BJ (cell line): ENCODE data around the gene CXXC1. TPM values are rescaled to one million over a fixed set of nuclear protein-coding genes. Genes with fewer than 3 reads are reported as not detected.
A peak's percentile ranks its signal among the peaks of the same experiment; 100 is the strongest.
"Not testable (repeated sequence)": the region's sequence is repeated elsewhere in the genome, so short reads cannot be mapped to it uniquely, and the experiment has no call there.

Source experiments
- CTCF ChIA-PET: fragments of 350-600 bp; formaldehyde crosslinking; extraction: SDS; loops from one replicate; lab custom pipeline; 2021; ENCODE audit warnings: antibody characterized with exemption, inconsistent platforms; lab: Yijun Ruan, JAX
- POLR2A ChIA-PET: fragments of 300-600 bp; sonication (Branson Sonifier 250); formaldehyde crosslinking; extraction: SDS; loops from one replicate; lab custom pipeline; 2021; ENCODE audit warnings: antibody characterized with exemption; lab: Charles Lee
- DNase-seq: peaks from one replicate; pipeline ENCODE4 v3.0.0-alpha.2; 2011; ENCODE audit warnings: low read depth
- H3K27me3 ChIP-seq: 2 replicates; pipeline ENCODE4 v1.6.0; 2011; ENCODE audit warnings: low read length; ENCODE audit not compliant: control insufficient read depth, insufficient read depth
- H3K36me3 ChIP-seq: 2 replicates; pipeline ENCODE4 v1.5.1; 2011; ENCODE audit warnings: low read length; ENCODE audit not compliant: control insufficient read depth, insufficient read depth
- H3K4me3 ChIP-seq: 2 replicates; pipeline ENCODE4 v1.5.1; 2011; ENCODE audit warnings: low read depth, mild to moderate bottlenecking, control low read depth, low read length
- polyA plus RNA-seq: library from polyadenylated mRNA; depleted of rRNA; stranded (reverse); fragments of >200 nt; gene quantifications from 2 replicates; pipeline ENCODE4 v1.2.3, GENCODE V29; 2011
- TF ChIP-seq, protein P1 (sequence below): IDR thresholded peaks from 2 replicates; pipeline ENCODE4 v1.5.1; 2011; ENCODE audit warnings: low read depth, mild to moderate bottlenecking, control low read depth, inconsistent platforms, low read length, moderate library complexity; ENCODE audit not compliant: insufficient read depth

CXXC1 gene
- polyA plus RNA-seq, 1 experiment, result 51.2 TPM

DNA sequence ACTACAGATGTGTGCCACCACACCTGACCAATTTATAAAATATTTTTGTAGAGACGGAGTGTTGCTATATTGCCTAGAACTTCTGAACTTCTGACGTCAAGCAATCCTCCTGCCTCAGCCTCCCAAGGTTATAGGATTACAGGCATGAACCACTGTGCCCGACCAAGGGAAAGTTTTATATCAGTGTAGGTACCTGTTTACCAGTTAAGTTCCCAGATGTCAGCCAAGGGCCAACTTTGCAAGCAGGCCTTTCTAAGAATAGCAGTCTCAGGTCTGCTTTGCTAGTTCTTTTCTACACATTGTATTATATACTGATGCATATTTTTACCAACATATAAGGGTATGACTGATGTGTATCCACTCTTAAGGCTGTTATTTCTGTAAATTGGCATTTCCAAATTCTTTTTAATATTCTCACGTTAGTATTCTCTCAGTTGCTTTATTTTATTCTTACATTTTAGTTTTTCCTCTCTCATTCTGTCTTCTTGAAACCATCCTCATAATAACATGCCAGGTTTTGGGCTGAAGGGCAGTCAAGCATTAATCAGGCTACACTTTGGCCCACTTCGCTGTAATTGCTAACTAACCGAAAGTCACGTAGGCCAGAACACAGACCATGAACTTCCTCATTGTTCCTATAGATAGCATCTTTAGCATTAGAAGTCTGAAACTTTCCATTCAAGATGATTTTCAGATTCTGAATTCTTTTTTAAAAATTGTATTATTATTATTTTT lies 25.0 kb upstream of the CXXC1 start:
- no peaks in the 10 kb centered on the region; the same call in 1 of the 2 replicates for H3K27me3 ChIP-seq
- ChIA-PET CTCF (no interaction called here), POLR2A (no interaction called here)
- no peak overlapping the region for H3K4me3 ChIP-seq
- no peak for DNase-seq
- H3K36me3 ChIP-seq, result no peaks in the 10 kb centered on the region
- TF ChIP-seq, protein P1, sequence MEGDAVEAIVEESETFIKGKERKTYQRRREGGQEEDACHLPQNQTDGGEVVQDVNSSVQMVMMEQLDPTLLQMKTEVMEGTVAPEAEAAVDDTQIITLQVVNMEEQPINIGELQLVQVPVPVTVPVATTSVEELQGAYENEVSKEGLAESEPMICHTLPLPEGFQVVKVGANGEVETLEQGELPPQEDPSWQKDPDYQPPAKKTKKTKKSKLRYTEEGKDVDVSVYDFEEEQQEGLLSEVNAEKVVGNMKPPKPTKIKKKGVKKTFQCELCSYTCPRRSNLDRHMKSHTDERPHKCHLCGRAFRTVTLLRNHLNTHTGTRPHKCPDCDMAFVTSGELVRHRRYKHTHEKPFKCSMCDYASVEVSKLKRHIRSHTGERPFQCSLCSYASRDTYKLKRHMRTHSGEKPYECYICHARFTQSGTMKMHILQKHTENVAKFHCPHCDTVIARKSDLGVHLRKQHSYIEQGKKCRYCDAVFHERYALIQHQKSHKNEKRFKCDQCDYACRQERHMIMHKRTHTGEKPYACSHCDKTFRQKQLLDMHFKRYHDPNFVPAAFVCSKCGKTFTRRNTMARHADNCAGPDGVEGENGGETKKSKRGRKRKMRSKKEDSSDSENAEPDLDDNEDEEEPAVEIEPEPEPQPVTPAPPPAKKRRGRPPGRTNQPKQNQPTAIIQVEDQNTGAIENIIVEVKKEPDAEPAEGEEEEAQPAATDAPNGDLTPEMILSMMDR, result no peak

DNA sequence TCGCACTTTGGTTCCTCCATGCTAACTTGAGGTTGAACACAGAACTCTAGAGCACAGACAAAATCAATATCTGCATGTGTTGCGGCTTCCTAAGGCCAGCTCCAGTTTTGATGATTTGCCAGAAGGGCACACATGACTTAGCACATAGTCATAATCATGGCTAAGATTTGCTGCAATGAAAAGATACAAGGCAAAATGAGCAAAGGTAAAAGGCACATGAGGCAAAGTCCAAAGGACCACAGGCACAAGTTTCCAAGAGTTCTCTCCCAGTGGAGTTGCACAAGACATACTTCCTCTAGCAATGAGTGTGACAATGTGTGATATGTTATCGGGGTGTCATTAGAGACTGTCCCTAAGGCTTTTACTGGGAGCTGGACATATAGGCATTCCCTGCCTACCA lies 24.2 kb upstream of the CXXC1 start:
- no peak for DNase-seq
- CTCF ChIA-PET, result no interaction called here
- POLR2A ChIA-PET, result no interaction called here
- no peaks in the 10 kb centered on the region; the same call in 1 of the 2 replicates for H3K27me3 ChIP-seq
- H3K4me3 ChIP-seq, result no peak overlapping the region
- H3K36me3 ChIP-seq, result no peaks in the 10 kb centered on the region
- TF ChIP-seq, protein P1, result no peak

DNA sequence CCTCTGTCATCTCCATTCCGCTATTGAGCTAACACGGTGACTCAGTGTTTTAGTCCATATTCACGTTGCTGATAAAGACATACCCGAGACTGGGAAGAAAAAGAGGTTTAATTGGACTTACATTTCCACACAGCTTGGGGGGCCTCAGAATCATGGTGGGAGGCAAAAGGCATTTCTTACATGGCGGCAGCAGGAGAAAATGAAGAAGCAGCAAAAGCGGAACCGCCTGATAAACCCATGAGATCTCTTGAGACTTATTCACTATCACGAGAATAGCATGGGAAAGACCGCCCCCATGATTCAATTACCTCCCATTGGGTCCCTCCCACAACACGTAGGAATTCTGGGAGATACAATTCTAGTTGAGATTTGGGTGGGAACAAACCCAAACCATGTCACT lies 22.6 kb upstream of the CXXC1 start:
- no peak for DNase-seq
- ChIA-PET POLR2A (no interaction called here), CTCF (interaction anchor here (1.6 kb wide), 1 partner anchor 47 kb away, joined by 5 read pairs; no protein-coding TSS in a partner anchor)
- no peak overlapping the region for H3K4me3 ChIP-seq
- TF ChIP-seq, protein P1, result no peak
- H3K27me3 ChIP-seq, result no peaks in the 10 kb centered on the region
- H3K36me3 ChIP-seq, result no peaks in the 10 kb centered on the region

DNA sequence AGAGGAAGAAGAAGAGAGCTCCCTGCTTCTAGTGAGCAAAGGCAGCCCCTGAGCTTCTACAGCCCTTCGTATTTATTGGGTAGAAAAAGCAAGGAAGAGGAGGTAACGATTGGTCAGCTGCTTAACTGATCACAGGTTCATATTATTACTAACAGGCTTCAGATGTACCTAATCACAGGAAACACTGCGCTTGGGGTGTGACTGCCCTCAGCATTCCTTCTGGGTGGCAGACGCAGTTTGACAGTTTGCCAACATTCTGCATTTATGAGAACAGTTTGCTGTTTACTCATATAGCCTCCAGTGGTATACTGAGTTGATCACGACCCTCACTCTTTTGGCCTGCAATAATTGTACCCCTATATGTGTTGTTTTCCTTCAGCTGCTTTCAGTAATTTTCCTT lies 21.4 kb upstream of the CXXC1 start:
- DNase-seq, H3K36me3 ChIP-seq, H3K27me3 ChIP-seq, H3K4me3 ChIP-seq, POLR2A ChIA-PET: not testable (repeated sequence)
- CTCF ChIA-PET, result interaction anchor here (1.6 kb wide), 1 partner anchor 48 kb away, joined by 5 read pairs; no protein-coding TSS in a partner anchor

DNA sequence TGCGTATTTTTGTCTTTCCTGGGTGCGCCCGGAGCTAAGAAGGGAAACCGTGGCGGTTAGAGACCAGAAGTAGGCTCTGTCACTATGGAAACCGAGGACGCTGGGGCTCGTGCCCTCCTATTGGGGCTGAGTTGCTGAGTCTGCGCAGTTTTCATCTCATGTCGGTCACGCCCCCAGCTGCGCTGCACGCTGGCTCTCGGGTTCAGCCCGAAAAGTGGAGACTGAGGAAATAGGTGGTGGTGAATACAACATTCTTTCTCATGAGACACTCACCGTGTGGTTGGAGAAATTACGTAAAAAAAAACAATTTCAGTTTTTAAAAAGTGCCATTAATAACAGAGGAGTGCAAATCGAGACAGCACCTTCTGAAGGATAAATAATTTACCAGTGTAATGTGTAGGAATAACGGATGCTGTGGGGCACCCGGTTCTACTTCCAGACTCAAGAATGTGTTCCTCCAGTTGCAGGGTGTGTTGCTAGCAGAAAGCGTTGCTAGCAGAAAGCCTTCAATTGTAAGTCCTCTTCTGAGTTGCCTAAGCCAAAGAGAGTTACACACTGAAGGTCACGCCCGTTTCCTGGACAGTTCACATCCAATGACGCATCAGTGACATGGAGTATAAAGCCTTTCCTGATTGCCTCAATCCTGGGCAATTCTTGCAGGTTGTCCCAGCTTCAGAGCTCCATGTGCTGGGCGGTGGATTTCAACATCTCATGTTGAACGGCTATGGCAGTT lies 20.4 kb upstream of the CXXC1 start:
- Histone ChIP-seq H3K36me3 (no peaks in the 10 kb centered on the region), H3K27me3 (no peaks in the 10 kb centered on the region), H3K4me3 (peak overlapping the region; percentile 57)
- CTCF ChIA-PET, result no interaction called here
- DNase-seq, result no peak
- TF ChIP-seq, protein P1, result no peak
- POLR2A ChIA-PET, result interaction anchor here (0.5 to 1.0 kb wide), 2 partner anchors 9 to 67 kb away, joined by 4 to 5 read pairs; partner anchors contain the start of gene SKA1
